Neutrophil (primary cell): Measurements from ENCODE around the gene ABHD4.
"Not testable (repeated sequence)": the region's sequence is repeated elsewhere in the genome, so short reads cannot be mapped to it uniquely, and the experiment has no call there.

Source experiments
- H3K27ac ChIP-seq: fragments of 200-600 bp; sonication (generic); 2 replicates; pipeline ENCODE4 v1.5.1; 2016; ENCODE audit warnings: mild to moderate bottlenecking, moderate library complexity
- H3K27me3 ChIP-seq: fragments of 200-600 bp; sonication (generic); 2 replicates; pipeline ENCODE4 v1.6.0; 2016; ENCODE audit warnings: mild to moderate bottlenecking
- H3K36me3 ChIP-seq: fragments of 200-600 bp; sonication (generic); 2 replicates; pipeline ENCODE4 v1.5.1; 2017
- H3K4me1 ChIP-seq, 2 experiments: fragments of 200-600 bp in 1 of 2; sonication (generic) in 1 of 2; 1 replicate in 1 of 2; 2 replicates in 1 of 2; pipeline versions ENCODE4 v1.5.1 to v1.6.1; 2013 to 2016; ENCODE audit warnings: low read depth in 1 of 2, low read length in 1 of 2, mild to moderate bottlenecking in 1 of 2, moderate library complexity in 1 of 2; ENCODE audit not compliant: control insufficient read depth in 1 of 2, insufficient read depth in 1 of 2
- H3K4me3 ChIP-seq, 2 experiments: fragments of 200-600 bp in 1 of 2; sonication (generic) in 1 of 2; 1 replicate in 1 of 2; 2 replicates in 1 of 2; pipeline ENCODE4 v1.5.1; 2013 to 2016; ENCODE audit warnings: low read depth in 1 of 2, low read length in 1 of 2, mild to moderate bottlenecking in 1 of 2, moderate library complexity in 1 of 2
- H3K9me3 ChIP-seq: fragments of 200-600 bp; sonication (generic); 2 replicates; pipeline ENCODE4 v1.5.1; 2016
- CTCF ChIP-seq: fragments of 200-600 bp; sonication (generic); IDR thresholded peaks from 2 replicates; pipeline ENCODE4 v1.5.1; 2016; ENCODE audit warnings: antibody characterized with exemption

The ABHD4 gene

GRCh38 chr14:22613106-22613695 is 15.1 kb downstream of the ABHD4 start:
- no peaks in the 10 kb centered on the region for H3K9me3 ChIP-seq
- H3K27ac ChIP-seq: no peak overlapping the region
- peaks cover 46% of the 10 kb centered on the region for H3K36me3 ChIP-seq
- no peak for TF ChIP-seq CTCF
- no peaks in the 10 kb centered on the region for H3K27me3 ChIP-seq
- no peaks in the 10 kb centered on the region for H3K4me1 ChIP-seq
- H3K4me3 ChIP-seq: no peak overlapping the region

GRCh38 chr14:22613736-22614239 is 15.7 kb downstream of the ABHD4 start:
- no peaks in the 10 kb centered on the region for H3K4me1 ChIP-seq
- H3K4me3 ChIP-seq: no peak overlapping the region
- H3K9me3 ChIP-seq: no peaks in the 10 kb centered on the region
- no peaks in the 10 kb centered on the region for H3K27me3 ChIP-seq
- H3K36me3 ChIP-seq: peaks cover 40% of the 10 kb centered on the region
- TF ChIP-seq CTCF: no peak
- no peak overlapping the region for H3K27ac ChIP-seq

- no peak for TF ChIP-seq CTCF
- no peak overlapping the region for H3K27ac ChIP-seq
- H3K36me3 ChIP-seq: peaks cover 35% of the 10 kb centered on the region
- H3K27me3 ChIP-seq: no peaks in the 10 kb centered on the region
- H3K4me1 ChIP-seq: no peaks in the 10 kb centered on the region
- no peaks in the 10 kb centered on the region for H3K9me3 ChIP-seq
- no peak overlapping the region for H3K4me3 ChIP-seq
Measured at GRCh38 chr14:22614240-22614799, 16.2 kb downstream of the ABHD4 start.

GRCh38 chr14:22615765-22616164 is 17.7 kb downstream of the ABHD4 start:
- not testable (repeated sequence) for H3K27ac ChIP-seq, H3K4me3 ChIP-seq

GRCh38 chr14:22622255-22622654 is 24.2 kb downstream of the ABHD4 start:
- H3K4me3 ChIP-seq: no peak overlapping the region
- H3K27me3 ChIP-seq: no peaks in the 10 kb centered on the region
- H3K27ac ChIP-seq: no peak overlapping the region
- TF ChIP-seq CTCF: no peak
- peaks cover 0 to 6% of the 10 kb centered on the region in 2 experiments for H3K4me1 ChIP-seq
- H3K36me3 ChIP-seq: no peaks in the 10 kb centered on the region
- no peaks in the 10 kb centered on the region for H3K9me3 ChIP-seq

More at GRCh38 chr14:22615765-22616164, 17.7 kb downstream of the ABHD4 start:
- peaks cover 20% of the 10 kb centered on the region for H3K36me3 ChIP-seq
- not testable (repeated sequence) for H3K9me3 ChIP-seq, H3K27me3 ChIP-seq, H3K4me1 ChIP-seq

- Histone ChIP-seq H3K27me3 (no peaks in the 10 kb centered on the region), H3K4me3 (no peak overlapping the region), H3K27ac (no peak overlapping the region), H3K36me3 (no peaks in the 10 kb centered on the region), H3K9me3 (no peaks in the 10 kb centered on the region), H3K4me1 (peaks cover 0 to 6% of the 10 kb centered on the region in 2 experiments)
- TF ChIP-seq CTCF: no peak
Measured at GRCh38 chr14:22623047-22623446, 24.9 kb downstream of the ABHD4 start.
